Diencephalon (tissue), 1 donor: ENCODE results near the gene KCNK15. TPM values are rescaled to one million over a fixed set of nuclear protein-coding genes. Genes with fewer than 3 reads are reported as not detected.

Source experiments
- total RNA-seq: library from RNA; depleted of rRNA; stranded (reverse); fragments of >200 nt; gene quantifications from one replicate; pipeline ENCODE4 v1.2.3, GENCODE V29; 2014

KCNK15 gene
- not detected for total RNA-seq

DNA sequence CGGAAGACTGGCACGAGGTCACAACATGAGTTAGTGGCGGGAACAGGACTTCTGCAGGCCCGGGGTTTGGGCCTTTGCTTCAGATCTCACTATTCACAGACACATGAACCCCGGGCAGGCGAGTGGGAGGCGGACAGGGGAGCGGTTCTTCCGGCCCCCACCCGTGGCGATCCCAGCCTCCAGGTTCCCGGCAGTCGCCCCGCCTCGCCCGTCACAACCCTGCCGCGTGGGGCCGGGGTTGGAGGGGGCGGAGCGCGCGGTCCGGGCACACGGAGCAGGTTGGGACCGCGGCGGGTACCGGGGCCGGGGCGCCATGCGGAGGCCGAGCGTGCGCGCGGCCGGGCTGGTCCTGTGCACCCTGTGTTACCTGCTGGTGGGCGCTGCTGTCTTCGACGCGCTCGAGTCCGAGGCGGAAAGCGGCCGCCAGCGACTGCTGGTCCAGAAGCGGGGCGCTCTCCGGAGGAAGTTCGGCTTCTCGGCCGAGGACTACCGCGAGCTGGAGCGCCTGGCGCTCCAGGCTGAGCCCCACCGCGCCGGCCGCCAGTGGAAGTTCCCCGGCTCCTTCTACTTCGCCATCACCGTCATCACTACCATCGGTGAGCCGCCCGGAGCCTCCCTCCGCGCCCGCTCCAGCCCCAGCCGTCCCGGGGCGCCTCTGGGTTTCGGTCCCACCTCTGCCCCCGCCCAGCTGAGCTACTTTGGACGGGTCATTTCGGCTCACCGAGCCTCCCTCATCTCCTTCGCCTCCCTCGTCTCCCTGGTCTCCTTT is at the start of gene KCNK15:
TSS of gene KCNK15 (plus strand) at position 268 of the 769 bp plus-strand sequence. CDS start at position 314, 46 bp downstream.

GRCh38 chr20:44714701-44715498 is 30.8 kb upstream of the KCNK15 start, which contains the start of gene CCN5:
Gene CCN5 (plus strand): TSS chr20:44715369. CDS start chr20:44715391, 22 bp downstream.

Other genes with a start within 250 kb of the KCNK15 start
- 116 TPM for gene SERINC3, start 223.8 kb upstream of the KCNK15 start, total RNA-seq
- 36.0 TPM for gene PKIG, start 163.3 kb upstream of the KCNK15 start, total RNA-seq
- gene ADA, start 94.2 kb upstream of the KCNK15 start, total RNA-seq = 1.8 TPM
- not detected for gene CCN5, start 30.5 kb upstream of the KCNK15 start, total RNA-seq
- 48.2 TPM for gene RIMS4, start 64.7 kb downstream of the KCNK15 start, total RNA-seq
- 281 TPM for gene YWHAB, start 139.8 kb downstream of the KCNK15 start, total RNA-seq
- gene PABPC1L, start 164.2 kb downstream of the KCNK15 start, total RNA-seq = 8.8 TPM
- 9.2 TPM for gene TOMM34, start 214.5 kb downstream of the KCNK15 start, total RNA-seq
- gene STK4, start 220.6 kb downstream of the KCNK15 start, total RNA-seq = 31.6 TPM